Heart left ventricle (tissue), 13 donors: ENCODE measurements around the gene PCSK5.

ENCODE experiments used
- POLR2A ChIP-seq, 2 donors: fragments of 450-650 bp; IDR thresholded peaks; one replicate each; pipeline ENCODE4 v1.6.1; 2017; ENCODE audit warnings: antibody characterized with exemption in 2 of 2, mild to moderate bottlenecking in 2 of 2, moderate library complexity in 2 of 2
- TF ChIP-seq, protein P1 (sequence below), 12 donors: fragments of 200-600 bp; sonication (generic) in 4 of 12; IDR thresholded peaks; one replicate each; pipeline versions ENCODE4 v1.5.0 to v1.8.0; 2018 to 2022; ENCODE audit warnings: antibody characterized with exemption in 12 of 12, mild to moderate bottlenecking in 5 of 12
- donor health status: ischemic (EF 13 %, LVEDD 7.1; RV severe dilation, severe dysfunction).
- donor health status: DM: no; HTN: yes; CAD: no.
- donor health status: DM: no; HTN: no; CAD: no.
- donor health status: ischemic (EF 25% LVEDD 6.9; RV normal size, moderate dysfunction).
- donor health status: ischemic (EF 25% LVEDD 5.7; RV mildly dilated, moderate dysfunction).
- donor health status: ischemic (EF 35%, LVEDD 5.7; RV mildly dilated, moderate dysfunction).
- donor health status: nonischemic (EF 11% LVEDD 7.7; RV severe dilation, severe dysfunction).
- donor health status: DM: yes; HTN: yes; CAD: no.
- donor health status: PGD.
- donor health status: ischemic (EF 29% LVEDD 5.4; RV normal size, mild dysfunction).
- donor health status: nonischemic (EF 23%, LVEDD 6.1; RV moderate dilation, normal function).

- TF ChIP-seq, protein P1, sequence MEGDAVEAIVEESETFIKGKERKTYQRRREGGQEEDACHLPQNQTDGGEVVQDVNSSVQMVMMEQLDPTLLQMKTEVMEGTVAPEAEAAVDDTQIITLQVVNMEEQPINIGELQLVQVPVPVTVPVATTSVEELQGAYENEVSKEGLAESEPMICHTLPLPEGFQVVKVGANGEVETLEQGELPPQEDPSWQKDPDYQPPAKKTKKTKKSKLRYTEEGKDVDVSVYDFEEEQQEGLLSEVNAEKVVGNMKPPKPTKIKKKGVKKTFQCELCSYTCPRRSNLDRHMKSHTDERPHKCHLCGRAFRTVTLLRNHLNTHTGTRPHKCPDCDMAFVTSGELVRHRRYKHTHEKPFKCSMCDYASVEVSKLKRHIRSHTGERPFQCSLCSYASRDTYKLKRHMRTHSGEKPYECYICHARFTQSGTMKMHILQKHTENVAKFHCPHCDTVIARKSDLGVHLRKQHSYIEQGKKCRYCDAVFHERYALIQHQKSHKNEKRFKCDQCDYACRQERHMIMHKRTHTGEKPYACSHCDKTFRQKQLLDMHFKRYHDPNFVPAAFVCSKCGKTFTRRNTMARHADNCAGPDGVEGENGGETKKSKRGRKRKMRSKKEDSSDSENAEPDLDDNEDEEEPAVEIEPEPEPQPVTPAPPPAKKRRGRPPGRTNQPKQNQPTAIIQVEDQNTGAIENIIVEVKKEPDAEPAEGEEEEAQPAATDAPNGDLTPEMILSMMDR (IDR thresholded peaks at IDR 0.05) = no peak
- no peak for TF ChIP-seq POLR2A (IDR thresholded peaks at IDR 0.05)
Measured at GRCh38 chr9:76310991-76311390, 420.5 kb downstream of the PCSK5 start.
